ENCODE data around the gene FBP2.

DNA sequence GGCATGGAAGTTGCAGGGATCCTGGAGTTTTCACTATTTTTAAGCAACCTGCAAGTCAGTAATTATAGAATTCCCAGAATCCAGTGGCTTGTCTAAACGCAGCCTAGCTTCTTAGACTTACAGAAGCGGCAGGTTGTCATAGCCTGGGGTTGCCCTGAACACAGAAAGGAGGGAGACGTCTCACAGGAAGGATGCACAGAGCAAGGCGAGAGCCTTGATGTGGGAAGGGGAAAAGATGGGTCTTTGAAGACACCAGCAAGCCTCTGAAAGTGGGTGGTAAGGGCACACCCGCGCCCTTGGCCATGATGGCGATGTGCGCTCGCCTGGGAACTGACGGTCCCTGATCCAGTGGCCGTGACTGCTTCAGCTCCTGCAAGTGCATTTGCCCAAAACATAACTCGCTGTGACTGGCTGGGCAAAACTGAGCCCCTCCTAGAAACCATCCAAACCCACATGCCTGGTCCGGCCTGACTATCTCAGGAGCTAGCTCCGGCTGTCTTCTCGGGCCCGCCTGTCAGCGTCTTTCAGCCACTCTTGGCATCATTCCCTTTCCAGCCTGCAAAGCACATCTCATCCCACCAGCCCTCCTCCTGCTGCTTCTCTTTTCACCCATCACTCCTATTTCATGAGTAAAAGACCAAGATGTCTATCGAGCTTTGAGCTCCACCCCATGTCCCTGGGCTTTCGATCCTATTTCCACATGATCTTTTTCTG is 28.6 kb upstream of the FBP2 start:
- TF ChIP-seq, protein P1, sequence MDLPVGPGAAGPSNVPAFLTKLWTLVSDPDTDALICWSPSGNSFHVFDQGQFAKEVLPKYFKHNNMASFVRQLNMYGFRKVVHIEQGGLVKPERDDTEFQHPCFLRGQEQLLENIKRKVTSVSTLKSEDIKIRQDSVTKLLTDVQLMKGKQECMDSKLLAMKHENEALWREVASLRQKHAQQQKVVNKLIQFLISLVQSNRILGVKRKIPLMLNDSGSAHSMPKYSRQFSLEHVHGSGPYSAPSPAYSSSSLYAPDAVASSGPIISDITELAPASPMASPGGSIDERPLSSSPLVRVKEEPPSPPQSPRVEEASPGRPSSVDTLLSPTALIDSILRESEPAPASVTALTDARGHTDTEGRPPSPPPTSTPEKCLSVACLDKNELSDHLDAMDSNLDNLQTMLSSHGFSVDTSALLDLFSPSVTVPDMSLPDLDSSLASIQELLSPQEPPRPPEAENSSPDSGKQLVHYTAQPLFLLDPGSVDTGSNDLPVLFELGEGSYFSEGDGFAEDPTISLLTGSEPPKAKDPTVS (IDR thresholded peaks at IDR 0.05; ENCODE audit: low read depth, low read length) = no peak
- TF ChIP-seq NFIC (IDR thresholded peaks at IDR 0.05; ENCODE audit: low read depth, low read length) (no peak), SIX5 (IDR thresholded peaks at IDR 0.05; ENCODE audit: low read depth, low read length, severe bottlenecking) (no peak), SRF (IDR thresholded peaks at IDR 0.05; ENCODE audit: low read depth in 2 of 2, low read length in 2 of 2) (no peak), EP300 (IDR thresholded peaks at IDR 0.05; ENCODE audit: borderline replicate concordance in 1 of 2, control insufficient read depth in 1 of 2, low read depth in 2 of 2, low read length in 2 of 2) (no peak), EZH2 (IDR thresholded peaks at IDR 0.05; ENCODE audit: borderline replicate concordance, control insufficient read depth, low read depth, low read length) (no peak), HCFC1 (IDR thresholded peaks at IDR 0.05; ENCODE audit: low read length) (no peak), ZNF274 (IDR thresholded peaks at IDR 0.05; ENCODE audit: insufficient read depth, insufficient read length) (no peak), SIN3A (IDR thresholded peaks at IDR 0.05; ENCODE audit: low read depth, low read length) (no peak), POLR2A (IDR thresholded peaks at IDR 0.05; ENCODE audit: low read depth, low read length) (no peak)
- TF ChIP-seq, protein P2, sequence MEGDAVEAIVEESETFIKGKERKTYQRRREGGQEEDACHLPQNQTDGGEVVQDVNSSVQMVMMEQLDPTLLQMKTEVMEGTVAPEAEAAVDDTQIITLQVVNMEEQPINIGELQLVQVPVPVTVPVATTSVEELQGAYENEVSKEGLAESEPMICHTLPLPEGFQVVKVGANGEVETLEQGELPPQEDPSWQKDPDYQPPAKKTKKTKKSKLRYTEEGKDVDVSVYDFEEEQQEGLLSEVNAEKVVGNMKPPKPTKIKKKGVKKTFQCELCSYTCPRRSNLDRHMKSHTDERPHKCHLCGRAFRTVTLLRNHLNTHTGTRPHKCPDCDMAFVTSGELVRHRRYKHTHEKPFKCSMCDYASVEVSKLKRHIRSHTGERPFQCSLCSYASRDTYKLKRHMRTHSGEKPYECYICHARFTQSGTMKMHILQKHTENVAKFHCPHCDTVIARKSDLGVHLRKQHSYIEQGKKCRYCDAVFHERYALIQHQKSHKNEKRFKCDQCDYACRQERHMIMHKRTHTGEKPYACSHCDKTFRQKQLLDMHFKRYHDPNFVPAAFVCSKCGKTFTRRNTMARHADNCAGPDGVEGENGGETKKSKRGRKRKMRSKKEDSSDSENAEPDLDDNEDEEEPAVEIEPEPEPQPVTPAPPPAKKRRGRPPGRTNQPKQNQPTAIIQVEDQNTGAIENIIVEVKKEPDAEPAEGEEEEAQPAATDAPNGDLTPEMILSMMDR (IDR thresholded peaks at IDR 0.05 in 2 of 3, conservative IDR thresholded peaks at IDR 0.05 in 1 of 3; ENCODE audit: control insufficient read depth in 2 of 3, extremely low read depth in 1 of 3, insufficient read depth in 1 of 3, low read depth in 3 of 3, low read length in 3 of 3) = no peak
- TF ChIP-seq, protein P3, sequence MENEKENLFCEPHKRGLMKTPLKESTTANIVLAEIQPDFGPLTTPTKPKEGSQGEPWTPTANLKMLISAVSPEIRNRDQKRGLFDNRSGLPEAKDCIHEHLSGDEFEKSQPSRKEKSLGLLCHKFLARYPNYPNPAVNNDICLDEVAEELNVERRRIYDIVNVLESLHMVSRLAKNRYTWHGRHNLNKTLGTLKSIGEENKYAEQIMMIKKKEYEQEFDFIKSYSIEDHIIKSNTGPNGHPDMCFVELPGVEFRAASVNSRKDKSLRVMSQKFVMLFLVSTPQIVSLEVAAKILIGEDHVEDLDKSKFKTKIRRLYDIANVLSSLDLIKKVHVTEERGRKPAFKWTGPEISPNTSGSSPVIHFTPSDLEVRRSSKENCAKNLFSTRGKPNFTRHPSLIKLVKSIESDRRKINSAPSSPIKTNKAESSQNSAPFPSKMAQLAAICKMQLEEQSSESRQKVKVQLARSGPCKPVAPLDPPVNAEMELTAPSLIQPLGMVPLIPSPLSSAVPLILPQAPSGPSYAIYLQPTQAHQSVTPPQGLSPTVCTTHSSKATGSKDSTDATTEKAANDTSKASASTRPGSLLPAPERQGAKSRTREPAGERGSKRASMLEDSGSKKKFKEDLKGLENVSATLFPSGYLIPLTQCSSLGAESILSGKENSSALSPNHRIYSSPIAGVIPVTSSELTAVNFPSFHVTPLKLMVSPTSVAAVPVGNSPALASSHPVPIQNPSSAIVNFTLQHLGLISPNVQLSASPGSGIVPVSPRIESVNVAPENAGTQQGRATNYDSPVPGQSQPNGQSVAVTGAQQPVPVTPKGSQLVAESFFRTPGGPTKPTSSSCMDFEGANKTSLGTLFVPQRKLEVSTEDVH (IDR thresholded peaks at IDR 0.05; ENCODE audit: low read depth, partially characterized antibody) = no peak
- TF ChIP-seq, protein P4, sequence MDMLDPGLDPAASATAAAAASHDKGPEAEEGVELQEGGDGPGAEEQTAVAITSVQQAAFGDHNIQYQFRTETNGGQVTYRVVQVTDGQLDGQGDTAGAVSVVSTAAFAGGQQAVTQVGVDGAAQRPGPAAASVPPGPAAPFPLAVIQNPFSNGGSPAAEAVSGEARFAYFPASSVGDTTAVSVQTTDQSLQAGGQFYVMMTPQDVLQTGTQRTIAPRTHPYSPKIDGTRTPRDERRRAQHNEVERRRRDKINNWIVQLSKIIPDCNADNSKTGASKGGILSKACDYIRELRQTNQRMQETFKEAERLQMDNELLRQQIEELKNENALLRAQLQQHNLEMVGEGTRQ (IDR thresholded peaks at IDR 0.05; ENCODE audit: borderline replicate concordance, low read depth, low read length) = no peak
